Heart left ventricle (tissue), 16 donors: ENCODE results near the gene PDGFD. TPM values are rescaled to one million over a fixed set of nuclear protein-coding genes. Genes with fewer than 3 reads are reported as not detected.

Experiments used
- ATAC-seq, 4 donors: fragments of 200-7000 bp; cut with Tn5 transposase; one replicate each; pipeline ENCODE4 v1.9.1; 2020 to 2022; ENCODE audit warnings: moderate library complexity in 4 of 4, mild to moderate bottlenecking in 3 of 4, moderate number of reproducible peaks in 1 of 4
- DNase-seq, 5 donors: peaks; one replicate each; pipeline ENCODE4 v3.0.0-alpha.2; 2020
- H3K27ac ChIP-seq, 12 donors: fragments of 200-600 bp; sonication (generic) in 4 of 12; one replicate each; pipeline versions ENCODE4 v1.5.0 to v1.8.0; 2016 to 2022; ENCODE audit warnings: mild to moderate bottlenecking in 2 of 12
- H3K27me3 ChIP-seq, 9 donors: fragments of 200-600 bp; sonication (generic) in 2 of 9; one replicate each; pipeline versions ENCODE4 v1.5.1 to v1.8.0; 2016 to 2022; ENCODE audit warnings: mild to moderate bottlenecking in 3 of 9
- H3K36me3 ChIP-seq, 9 donors: fragments of 200-600 bp; sonication (generic) in 2 of 9; one replicate each; pipeline versions ENCODE4 v1.5.0 to v1.8.0; 2018 to 2022; ENCODE audit warnings: mild to moderate bottlenecking in 2 of 9
- H3K4me1 ChIP-seq, 12 donors: fragments of 200-600 bp; sonication (generic) in 4 of 12; one replicate each; pipeline versions ENCODE4 v1.5.0 to v1.8.0; 2016 to 2022; ENCODE audit warnings: mild to moderate bottlenecking in 3 of 12
- H3K4me3 ChIP-seq, 12 donors: fragments of 200-600 bp; sonication (generic) in 4 of 12; one replicate each; pipeline versions ENCODE4 v1.5.0 to v1.8.0; 2017 to 2022; ENCODE audit warnings: mild to moderate bottlenecking in 9 of 12, moderate library complexity in 4 of 12
- H3K9me3 ChIP-seq, 12 donors: fragments of 200-600 bp; sonication (generic) in 4 of 12; one replicate each; pipeline versions ENCODE4 v1.5.0 to v1.8.0; 2016 to 2022; ENCODE audit warnings: mild to moderate bottlenecking in 1 of 12
- CTCF ChIP-seq, 12 donors: fragments of 200-600 bp; sonication (generic) in 4 of 12; IDR thresholded peaks; one replicate each; pipeline versions ENCODE4 v1.5.0 to v1.8.0; 2018 to 2022; ENCODE audit warnings: antibody characterized with exemption in 12 of 12, mild to moderate bottlenecking in 5 of 12
- POLR2A ChIP-seq, 2 donors: fragments of 450-650 bp; IDR thresholded peaks; one replicate each; pipeline ENCODE4 v1.6.1; 2017; ENCODE audit warnings: antibody characterized with exemption in 2 of 2, mild to moderate bottlenecking in 2 of 2, moderate library complexity in 2 of 2
- WGBS, 4 donors: extraction: QIAGEN DNeasy Blood & Tissue Kit in 2 of 4; methylation state at CpG; one replicate each; pipeline versions ENCODE4 v1.1.5 to v1.1.7; 2013 to 2018; 5-methylcytosine and 5-hydroxymethylcytosine counted together
- intact Hi-C, 10 donors: fragments of 100-400 bp; cut with DNase I; formaldehyde crosslinking; loops; one replicate each; pipeline versions ENCODE4 v1.11.1 to v1.14.2; 2022
- polyA plus RNA-seq, 2 donors: library from polyadenylated mRNA; stranded (reverse); fragments of 200-250 nt; gene quantifications; one replicate each; pipeline ENCODE4 v1.2.3, GENCODE V29; 2013
- total RNA-seq, 9 donors: library from RNA; depleted of rRNA in 2 of 9; stranded (reverse); fragments of >200 nt in 2 of 9; fragmentation: NEBNext Ultra II Directional in 3 of 9; extraction: Animal tissue kit (Norgen Biotek cat#: 25700) in 3 of 9; gene quantifications; one replicate each; pipeline versions ENCODE4 v1.1.0 to v1.2.4, GENCODE V29; 2016 to 2023
- donor health status: ischemic (EF 13 %, LVEDD 7.1; RV severe dilation, severe dysfunction).
- donor health status: healthy with polysubstance abuse.
- donor health status: DM: no; HTN: yes; CAD: no.
- donor health status: DM: no; HTN: no; CAD: no.
- donor health status: ischemic (EF 25% LVEDD 6.9; RV normal size, moderate dysfunction).
- donor health status: ischemic (EF 25% LVEDD 5.7; RV mildly dilated, moderate dysfunction).
- donor health status: healthy.
- donor health status: DM: yes; HTN: yes; CAD: no.
- donor health status: ischemic (EF 35%, LVEDD 5.7; RV mildly dilated, moderate dysfunction).
- donor health status: nonischemic (EF 11% LVEDD 7.7; RV severe dilation, severe dysfunction).
- donor health status: DM: yes; HTN: yes; CAD: no.
- donor health status: PGD.
- donor health status: ischemic (EF 29% LVEDD 5.4; RV normal size, mild dysfunction).
- donor health status: nonischemic (EF 23%, LVEDD 6.1; RV moderate dilation, normal function).

The PDGFD gene
- total and polyA plus RNA-seq, 11 donors = 3.6 to 24.6 (median 15.3) TPM

GRCh38 chr11:104136861-104137260 is 27.1 kb downstream of the PDGFD start:
- H3K27me3 ChIP-seq = no peaks in the 10 kb centered on the region
- H3K4me3 ChIP-seq = no peak overlapping the region
- TF ChIP-seq CTCF (IDR thresholded peaks at IDR 0.05) (no peak), POLR2A (IDR thresholded peaks at IDR 0.05) (no peak)
- H3K4me1 ChIP-seq = no peaks in the 10 kb centered on the region
- no peak overlapping the region for H3K27ac ChIP-seq
- no peaks in the 10 kb centered on the region for H3K9me3 ChIP-seq
- intact Hi-C loops = no loop called here
- no peak for ATAC-seq
- no peaks in the 10 kb centered on the region for H3K36me3 ChIP-seq
- no peak for DNase-seq

GRCh38 chr11:104134745-104135144 is 29.2 kb downstream of the PDGFD start:
- no peaks in the 10 kb centered on the region for H3K4me1 ChIP-seq
- no peak overlapping the region for H3K27ac ChIP-seq
- 0 to 23% (median 8%) methylated on average over 1 of the region's 1 CpG for WGBS, 4 donors
- H3K27me3 ChIP-seq = no peaks in the 10 kb centered on the region
- DNase-seq (no peak), ATAC-seq (no peak)
- H3K9me3 ChIP-seq = no peaks in the 10 kb centered on the region
- TF ChIP-seq POLR2A (IDR thresholded peaks at IDR 0.05) = no peak
- TF ChIP-seq CTCF (IDR thresholded peaks at IDR 0.05) = no peak
- intact Hi-C loops = no loop called here
- H3K36me3 ChIP-seq = no peaks in the 10 kb centered on the region
- H3K4me3 ChIP-seq = no peak overlapping the region

GRCh38 chr11:104130161-104130560 is 33.8 kb downstream of the PDGFD start:
- H3K4me3 ChIP-seq = no peak overlapping the region
- DNase-seq = no peak
- peaks cover 0 to 6% (median 0%) of the 10 kb centered on the region in 12 donors for H3K4me1 ChIP-seq
- no peaks in the 10 kb centered on the region for H3K27me3 ChIP-seq
- no peak for ATAC-seq
- no peaks in the 10 kb centered on the region for H3K36me3 ChIP-seq
- intact Hi-C loops = no loop called here
- 84 to 96% (median 92%) methylated on average over 1 of the region's 1 CpG for WGBS, 4 donors
- no peaks in the 10 kb centered on the region for H3K9me3 ChIP-seq
- TF ChIP-seq CTCF (IDR thresholded peaks at IDR 0.05) (no peak), POLR2A (IDR thresholded peaks at IDR 0.05) (no peak)
- no peak overlapping the region for H3K27ac ChIP-seq

GRCh38 chr11:104129145-104129544 is 34.8 kb downstream of the PDGFD start:
- no peak for ATAC-seq
- WGBS, 4 donors = 68 to 80% (median 72%) methylated on average over 3 of the region's 3 CpGs
- no peak overlapping the region for H3K4me3 ChIP-seq
- H3K36me3 ChIP-seq = no peaks in the 10 kb centered on the region
- no peaks in the 10 kb centered on the region for H3K27me3 ChIP-seq
- peaks cover 0 to 12% (median 0%) of the 10 kb centered on the region in 12 donors for H3K4me1 ChIP-seq
- TF ChIP-seq POLR2A (IDR thresholded peaks at IDR 0.05) = no peak
- TF ChIP-seq CTCF (IDR thresholded peaks at IDR 0.05) = no peak
- no peaks in the 10 kb centered on the region for H3K9me3 ChIP-seq
- intact Hi-C loops = no loop called here
- no peak for DNase-seq
- H3K27ac ChIP-seq = no peak overlapping the region
